T-helper 22 cell (primary cell): ENCODE data around the gene LRRC1.

ENCODE experiments used
- DNase-seq: peaks from one replicate; pipeline ENCODE4 v3.0.0-alpha.2; 2020; ENCODE audit warnings: low read depth

Gene LRRC1

DNA sequence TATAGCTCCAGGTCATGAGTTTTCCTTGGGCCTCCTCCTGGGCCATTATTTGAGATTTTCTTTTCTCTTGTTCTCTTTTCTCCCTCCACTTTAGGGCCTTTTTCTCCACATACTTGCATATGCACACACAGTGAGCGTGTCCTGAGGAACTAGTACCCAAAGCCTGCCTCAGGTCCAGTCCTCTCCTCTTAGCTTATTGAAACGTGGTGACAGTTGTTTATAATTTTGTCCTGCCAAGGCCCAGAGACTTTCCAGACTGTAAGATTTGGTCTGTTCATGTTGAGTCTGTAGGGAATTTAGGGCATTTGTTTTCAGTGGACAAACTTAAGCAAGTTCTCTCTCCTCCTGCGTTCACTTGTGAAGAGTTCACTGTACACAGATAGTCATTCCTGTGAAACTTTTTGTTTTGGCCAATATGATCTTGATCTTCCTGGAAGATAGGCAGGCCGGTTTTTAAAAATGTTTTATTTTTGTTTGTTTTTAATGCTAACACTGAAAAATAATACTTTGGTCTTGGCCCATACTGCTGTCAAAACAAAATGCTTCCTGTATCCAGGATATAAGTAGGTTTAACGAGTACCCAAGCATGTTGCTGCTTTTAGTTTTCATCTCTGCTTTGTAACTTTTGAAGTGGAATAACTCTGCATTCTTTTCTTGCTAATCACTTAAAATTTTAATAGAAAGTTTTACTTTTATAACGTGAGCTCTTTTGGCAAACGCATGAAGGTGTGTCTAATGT is 20.7 kb downstream of the LRRC1 start:
- DNase-seq = no peak

DNA sequence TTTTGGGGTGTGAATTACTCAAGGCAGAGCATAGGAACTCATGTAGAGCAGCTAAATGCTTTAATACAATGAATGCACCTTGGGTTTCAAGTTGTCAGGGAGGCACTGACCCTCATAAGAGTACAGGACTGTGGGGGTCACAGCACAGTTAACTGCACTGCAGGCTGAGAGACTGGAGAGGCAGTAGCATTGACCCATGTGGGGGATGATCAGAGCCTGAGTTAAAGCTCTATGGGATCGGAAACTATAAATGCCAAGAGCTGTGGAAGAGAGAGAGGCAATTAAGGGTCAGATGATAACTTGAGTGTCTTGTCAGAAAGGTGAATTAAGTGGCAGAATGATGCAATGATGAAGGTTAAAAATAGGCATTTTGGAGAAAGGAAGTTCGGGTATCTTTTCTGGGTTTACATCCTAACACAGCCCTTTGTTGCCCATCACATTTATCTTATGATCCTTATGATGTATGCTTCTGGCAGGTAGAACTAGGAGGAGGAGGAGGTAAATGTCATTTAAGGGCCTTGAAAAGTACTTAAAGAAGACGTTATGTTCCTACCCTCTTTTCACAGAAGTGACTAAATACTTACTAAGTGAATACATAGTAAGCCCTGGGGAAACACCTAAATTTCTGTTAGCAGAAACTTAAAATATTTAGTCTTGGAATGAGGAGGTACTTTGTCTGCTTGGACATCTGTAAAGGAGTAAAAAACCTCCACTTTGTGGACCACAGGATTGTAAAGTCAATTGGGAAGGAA is 24.2 kb downstream of the LRRC1 start:
- DNase-seq = no peak

DNA sequence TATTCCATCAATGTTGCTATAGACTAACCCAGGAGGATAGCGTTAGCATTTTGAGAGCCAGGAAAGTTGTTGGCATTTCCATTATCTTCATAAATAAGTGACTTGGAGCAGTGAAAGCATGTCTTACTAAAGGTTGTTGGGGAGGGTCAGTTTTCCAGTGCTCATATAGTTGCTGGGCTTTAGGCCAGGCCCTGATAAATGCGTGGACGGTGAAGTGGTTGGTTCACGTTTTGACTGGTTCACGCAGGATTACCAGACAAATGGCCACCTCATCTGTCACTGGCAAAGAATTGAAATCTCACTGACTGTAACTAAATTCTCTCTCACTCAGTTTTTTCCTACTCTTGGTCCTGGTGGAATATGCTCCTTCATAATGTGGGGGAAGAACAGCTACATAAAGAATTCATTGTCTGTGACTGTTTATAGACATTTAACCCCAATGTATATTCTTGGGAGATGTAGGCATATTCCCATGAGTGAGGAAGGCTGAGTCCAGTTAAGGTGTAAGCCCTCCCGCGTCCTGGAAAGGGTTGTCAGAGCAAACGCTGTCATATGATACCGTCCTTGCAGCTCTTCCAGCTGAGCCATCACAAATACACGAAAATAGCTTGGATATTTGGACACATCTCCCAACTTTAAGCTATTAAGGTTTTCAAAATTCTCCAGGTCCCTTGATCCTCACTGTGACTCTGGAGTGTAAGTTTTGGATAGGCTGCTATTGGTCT is 27.8 kb downstream of the LRRC1 start:
- DNase-seq = no peak

DNA sequence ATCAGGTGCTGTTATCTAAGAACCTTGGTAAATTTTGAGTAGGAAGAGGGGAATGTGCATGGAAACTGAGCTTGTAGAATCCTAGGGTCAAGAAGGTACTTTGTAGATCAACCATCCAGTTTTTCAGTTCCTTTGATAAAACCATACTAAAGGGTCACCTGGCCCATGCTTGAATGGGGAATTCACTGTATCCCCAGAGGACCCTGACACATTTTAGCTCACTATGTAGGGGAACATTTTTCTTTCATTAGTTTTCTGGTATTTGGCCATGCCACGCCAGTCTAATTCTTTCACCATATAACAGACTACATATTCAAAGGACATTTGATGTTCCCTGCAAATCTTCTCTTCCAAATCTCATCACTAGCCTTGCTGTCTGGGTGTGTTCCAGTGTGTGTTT is 29.9 kb downstream of the LRRC1 start:
- no peak for DNase-seq

DNA sequence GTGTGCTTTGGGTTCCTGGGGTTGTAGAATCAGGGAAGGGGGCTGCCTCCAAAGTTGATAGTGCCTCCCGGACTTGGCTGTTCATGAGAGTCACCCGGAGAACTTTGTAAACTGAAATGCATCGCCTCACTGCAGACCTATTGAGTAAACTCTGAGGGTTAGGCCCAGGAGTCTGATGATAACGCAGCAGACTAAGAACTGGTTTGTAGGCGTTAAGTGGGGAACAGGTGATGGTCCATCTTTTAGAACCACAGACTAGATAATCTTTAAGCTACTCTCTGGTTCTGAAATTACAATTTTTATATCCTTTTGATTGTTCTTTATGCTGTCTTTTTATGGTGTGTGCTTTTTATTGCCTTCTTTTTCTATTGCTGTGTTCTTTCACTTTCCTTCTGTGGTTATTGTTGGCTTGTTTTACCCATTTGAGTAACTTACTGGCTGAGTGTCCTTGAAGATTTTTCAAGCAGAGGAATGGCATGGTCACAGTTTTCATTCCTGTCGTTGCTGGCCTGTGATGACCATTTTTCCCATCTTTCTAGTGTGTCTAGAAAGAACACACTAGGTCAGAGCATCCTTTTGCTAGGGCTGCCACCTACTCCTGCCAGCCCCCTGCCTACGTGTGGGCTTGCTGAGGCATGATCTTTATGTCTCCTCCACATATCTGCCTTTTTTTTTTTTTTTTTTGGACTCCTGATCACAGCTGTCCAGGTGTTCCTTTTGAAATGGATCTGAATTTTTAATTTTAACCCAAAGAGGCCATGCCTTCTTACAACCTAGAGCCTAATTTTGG is 30.9 kb downstream of the LRRC1 start:
- DNase-seq = no peak

DNA sequence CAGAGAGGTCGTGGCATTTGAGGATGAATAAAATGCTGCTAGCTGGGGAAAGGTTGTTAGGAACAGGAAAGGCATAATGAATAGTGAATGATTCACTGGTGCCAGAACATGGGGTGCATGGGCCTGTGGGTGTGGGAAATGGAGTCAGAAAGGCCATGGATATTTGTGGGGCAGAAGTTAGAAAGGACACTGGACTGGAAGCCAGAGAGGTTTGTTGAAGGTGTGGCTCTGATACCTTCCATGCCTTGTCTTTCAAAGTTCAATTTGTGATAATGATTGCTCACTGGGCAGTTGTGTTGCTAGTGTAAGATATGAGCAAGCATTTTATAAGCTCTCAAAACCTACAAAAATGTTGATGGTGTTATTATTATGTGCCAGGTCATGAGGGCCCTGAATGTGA is 32.7 kb downstream of the LRRC1 start:
- no peak for DNase-seq

DNA sequence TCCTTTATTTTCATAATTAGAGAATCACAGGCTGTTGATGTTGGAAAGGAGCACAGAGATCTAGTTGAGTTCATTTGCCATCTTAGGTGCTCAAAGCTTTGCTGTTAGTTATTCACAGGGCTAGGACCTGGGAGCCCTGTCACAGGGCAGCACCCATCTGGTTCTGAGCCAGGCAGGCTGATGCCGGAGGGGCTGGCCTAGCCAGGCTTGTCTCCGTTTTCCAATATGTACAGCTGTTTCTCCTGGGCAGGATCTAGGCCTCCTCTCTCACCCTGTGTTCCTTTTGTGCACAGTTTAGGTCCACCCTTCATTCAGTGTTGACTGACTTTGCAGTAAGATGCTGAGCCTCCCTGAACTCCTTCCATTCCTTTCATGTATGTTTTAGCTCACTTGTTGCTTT is 33.4 kb downstream of the LRRC1 start:
- DNase-seq = no peak

DNA sequence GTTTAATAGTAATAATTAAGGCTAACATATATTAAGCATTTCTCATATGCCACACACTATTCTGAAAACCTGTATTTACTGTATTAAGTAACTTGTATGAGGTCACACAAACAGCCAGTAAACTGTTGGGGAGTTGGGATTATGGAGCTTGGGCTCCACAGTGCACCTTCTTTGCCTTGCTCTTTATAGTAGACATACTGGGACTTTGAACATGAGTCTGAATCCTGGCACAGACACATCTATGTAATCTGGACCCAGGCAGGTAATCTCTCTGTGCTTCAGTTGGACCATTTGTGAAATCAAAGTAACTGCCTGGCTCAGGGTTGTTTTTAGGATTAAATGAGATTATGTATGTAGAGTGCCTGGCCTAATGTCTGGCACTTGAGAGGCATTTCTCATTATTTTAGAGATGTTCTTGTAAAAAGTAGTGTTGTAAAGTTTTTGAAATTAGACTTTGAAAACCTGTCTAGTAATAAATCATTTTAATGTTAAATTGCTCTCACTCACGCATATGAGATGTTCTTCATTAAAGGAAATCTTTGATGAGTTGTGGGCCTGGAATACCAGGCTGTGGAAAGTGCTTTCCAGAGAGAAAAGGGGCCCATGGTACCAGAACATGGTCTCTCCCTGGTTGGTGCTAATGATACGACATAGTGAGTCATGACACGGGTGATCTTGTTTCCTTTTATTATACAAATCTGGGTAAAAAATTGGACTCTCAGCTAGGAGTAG is 34.3 kb downstream of the LRRC1 start:
- no peak for DNase-seq

DNA sequence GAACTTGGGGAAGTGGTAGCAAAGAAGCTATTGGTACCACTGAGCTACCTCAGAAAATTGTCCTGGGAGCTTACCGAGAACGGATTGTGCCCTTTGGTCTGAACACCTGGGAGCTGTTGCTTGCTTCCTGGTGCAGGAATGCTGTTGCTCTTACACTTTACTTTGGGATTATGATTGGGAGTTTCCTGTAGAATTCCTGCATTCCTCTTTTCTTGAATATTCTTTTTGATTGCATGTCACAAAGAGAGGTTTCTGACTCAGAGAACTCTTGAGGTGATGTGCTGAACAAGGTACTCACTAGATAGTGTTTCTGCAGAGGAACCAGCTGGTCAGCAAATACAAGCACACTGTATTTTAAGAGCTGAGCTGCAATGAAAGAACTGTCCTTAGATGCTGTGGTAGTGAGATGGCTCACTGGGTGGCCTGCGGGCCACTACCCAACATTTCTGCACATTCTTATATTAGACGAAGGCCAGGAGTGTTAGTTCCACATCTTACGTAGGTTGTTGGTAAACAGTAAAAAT is 35.0 kb downstream of the LRRC1 start:
- no peak for DNase-seq

DNA sequence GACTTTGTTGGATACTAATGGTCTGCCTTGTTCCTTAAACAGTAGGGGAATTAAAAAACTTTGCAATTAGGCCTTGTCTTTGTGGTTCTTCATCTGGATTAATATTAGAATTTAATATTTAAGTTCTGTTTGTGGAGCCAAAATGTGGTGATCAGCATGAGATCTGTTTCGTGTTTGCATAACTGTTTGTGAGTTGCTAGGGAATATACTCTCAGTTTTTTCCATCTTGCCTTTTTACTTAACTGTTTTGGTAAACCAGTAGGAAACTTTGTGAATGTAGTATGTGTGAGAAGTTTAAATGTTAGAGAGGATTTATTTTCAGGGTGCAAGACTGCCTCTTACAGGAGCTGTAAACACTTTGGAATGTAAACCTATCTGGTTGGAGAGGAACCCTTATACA is 35.6 kb downstream of the LRRC1 start:
- no peak for DNase-seq

DNA sequence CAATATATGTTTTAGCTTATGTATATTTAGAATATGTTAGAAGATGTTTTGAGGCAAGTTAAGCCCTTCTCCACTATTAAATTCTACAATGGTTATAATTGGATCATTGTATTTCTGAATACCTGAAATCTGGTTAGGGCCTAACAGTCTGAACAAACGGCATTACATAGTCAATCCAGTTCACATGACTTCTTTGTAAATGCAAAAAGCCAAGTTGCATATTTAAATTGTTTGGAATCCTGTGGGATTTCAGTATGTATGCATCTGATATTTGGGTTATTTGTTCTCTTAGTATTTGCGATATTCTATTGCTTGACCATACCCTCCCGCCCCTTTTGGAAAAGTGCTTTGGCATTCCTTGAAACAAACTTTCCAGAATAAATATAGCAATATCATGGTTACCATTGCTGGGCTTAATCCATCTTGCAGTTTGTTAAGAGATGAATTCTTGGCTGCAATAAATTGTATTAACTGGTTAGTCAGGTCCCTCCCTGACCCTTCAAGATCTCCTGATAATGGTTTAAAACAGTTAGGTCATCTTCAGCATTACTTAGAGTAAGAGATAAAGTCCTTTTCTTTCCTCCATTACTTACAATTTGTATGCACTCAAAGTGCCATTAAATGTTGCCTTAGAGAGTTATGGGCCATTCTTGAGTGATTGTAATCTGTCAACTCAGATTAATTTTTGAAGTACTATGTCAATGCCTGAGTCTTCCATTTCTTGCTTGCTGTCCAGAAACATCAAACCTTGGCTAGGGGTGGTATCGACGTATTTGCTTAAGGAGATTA is 36.5 kb downstream of the LRRC1 start:
- no peak for DNase-seq

DNA sequence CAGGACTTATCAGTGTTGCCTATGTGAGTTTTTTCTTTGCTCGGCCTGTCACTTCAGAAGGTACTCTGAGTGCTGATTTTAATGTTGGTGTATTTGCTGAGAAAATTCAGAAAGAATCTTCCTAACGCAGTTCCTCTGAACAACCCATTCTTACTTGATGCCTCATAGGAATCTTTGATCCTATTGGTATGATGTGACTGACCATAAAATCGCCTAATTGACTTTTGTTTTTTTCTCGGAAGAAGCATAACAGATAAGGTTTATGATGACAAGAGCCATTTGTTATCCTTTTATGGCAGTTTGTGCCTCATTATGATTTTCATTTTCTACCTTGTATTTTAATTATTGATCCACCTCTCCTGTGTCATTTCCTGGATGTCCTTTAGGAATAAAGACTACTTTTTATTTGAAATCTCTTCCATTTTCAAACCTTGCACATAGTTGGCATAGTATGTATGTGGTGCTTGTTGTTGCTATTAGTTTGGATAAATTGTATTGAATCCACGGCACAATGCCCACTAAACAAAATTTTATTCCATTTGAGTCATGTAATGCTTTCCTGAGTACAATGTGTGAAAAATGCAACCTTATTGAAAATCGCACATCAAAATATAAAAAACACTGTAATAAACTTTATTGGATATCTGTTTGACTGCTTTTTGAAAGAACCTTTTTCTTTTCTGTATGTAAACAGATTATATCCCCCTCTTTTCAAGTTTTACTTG is 37.3 kb downstream of the LRRC1 start:
- DNase-seq = no peak

DNA sequence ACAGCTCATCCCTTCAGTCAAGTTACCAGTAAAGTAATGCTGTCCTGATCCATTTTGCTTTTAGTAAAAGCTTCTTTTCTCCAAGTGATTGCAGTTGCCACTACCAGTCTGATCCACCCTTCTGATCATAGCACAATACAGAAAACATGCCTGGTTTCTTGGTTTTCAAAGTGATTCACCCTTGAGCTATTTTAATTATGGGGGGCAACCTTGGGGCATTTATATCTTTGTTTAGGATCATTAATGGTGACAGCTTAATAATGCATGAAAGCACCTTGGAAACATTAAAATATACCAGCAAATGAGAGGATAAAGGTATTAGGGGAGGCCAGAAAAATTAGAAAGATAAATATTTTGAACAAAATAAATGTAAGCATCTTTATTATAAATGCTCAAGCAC is 38.4 kb downstream of the LRRC1 start:
- no peak for DNase-seq

DNA sequence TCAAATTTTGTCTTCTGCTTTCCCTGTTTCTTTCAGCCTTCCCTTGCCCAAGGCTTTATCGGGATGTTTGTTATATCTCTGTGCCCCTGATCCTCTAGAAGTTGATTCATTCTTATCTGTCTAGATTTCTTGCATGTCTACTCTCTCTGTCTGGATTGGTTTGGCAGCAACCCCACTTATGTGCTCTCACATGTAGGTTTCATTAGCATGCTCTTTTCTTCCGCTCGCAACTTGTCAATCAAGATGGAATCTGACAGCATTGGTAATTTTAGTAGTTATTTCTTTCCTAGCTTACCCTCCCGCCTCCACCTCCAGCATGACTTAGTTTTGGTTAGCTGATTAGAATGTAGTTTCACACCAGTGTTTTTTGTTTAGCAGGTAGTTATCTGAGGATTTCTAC is 39.3 kb downstream of the LRRC1 start:
- no peak for DNase-seq

DNA sequence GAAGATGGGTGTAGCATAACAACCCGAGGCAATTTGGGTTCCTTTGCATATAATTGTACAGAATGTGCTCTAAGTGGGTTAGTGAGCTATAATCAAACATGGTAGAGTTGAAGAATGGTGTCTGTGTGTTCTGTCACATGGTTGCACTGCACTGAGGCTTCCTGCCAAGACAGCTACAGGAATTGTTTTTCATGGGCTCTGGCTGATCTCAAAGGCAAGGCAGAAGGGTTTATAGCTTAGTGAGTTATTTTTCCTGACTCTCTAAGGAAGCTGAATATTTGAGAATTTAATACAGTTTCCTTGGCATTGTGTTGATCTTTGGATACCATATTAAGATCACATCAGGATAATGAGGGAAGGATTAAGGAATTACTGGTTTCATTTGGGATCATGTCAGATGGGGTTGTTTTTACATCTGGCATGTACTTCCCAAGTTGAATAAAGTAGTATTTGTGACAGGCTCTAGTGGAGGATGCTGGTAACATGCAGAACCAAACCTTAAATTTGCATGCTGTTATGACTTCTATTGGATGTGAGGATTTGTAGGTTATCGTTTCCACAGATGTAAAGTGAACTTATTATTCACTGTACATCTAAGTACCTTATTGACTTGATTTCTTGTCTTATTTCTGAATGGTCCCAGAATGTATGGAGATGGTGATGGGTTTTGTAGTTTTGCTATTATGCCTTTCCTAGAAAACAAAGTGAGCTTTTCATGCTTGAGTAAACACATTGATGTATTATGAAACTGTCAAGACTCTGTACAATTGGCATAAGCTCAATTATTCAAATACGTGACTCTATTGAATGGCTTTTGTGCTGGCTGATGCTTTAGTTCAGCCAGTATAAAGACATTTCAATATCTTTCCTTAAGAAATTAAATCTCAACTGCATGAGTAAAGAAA is 43.3 kb downstream of the LRRC1 start:
- DNase-seq = no peak

DNA sequence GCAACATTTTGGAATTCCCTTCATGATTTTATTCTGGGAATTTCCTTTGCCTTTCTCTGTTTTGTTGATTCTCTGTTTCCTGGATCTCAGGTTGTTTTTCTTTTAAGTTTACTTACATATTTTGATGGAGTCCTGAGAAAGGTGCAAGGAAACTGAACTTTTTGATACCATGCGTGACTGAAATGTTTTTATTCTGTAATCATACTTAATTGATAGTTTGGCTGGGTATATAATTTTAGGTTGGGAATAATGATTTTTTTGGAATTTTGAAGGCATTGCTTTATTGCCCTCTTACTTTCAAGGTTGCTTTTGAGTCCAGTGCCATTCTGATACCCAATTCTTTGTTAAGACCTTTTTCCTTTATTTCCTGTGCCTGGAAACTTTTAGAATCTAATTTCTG is 45.2 kb downstream of the LRRC1 start:
- DNase-seq = no peak

DNA sequence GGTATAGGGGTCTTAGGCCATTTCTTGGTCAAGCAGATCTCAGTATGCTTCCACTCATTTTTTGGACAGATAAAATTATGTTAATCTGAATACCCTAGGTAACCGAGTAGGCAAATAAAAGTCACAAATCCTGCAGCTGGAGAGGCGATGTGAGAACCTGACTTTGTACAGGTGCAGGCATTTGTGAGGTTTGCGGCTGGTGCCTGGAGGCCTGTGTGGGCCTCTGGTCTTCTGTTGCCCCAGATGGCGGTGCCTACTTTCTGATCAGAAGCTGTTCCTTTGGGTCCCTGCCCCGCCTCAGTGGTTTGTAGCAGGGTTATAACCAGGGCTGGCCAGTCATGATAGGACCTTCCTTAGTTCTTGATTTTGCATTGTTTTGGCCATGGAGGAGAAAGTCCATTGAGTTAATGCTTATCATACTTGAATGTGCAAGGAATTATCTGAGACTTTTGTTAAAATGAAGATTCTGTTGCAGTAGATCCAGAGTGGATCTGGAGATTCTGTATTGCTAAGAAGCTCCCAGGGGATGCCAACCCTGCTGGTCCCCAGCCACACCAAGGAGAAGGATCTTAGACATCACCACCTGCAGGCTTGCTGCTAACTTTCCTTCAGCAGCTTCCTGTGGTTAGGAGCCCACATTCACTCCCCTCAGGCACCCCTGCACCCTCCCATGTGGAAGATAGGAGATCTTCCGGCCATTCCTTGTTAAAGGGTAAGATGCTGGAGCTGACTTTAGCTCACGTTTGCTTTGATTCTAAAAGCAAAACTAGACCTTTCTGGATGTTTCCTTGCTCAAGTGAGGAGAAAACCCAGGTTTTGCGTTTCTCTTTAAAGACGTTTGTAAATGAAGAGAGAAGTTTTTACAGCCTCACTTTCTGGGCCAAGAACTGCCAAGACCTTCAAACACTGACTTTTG is 50.7 kb downstream of the LRRC1 start:
- no peak for DNase-seq

DNA sequence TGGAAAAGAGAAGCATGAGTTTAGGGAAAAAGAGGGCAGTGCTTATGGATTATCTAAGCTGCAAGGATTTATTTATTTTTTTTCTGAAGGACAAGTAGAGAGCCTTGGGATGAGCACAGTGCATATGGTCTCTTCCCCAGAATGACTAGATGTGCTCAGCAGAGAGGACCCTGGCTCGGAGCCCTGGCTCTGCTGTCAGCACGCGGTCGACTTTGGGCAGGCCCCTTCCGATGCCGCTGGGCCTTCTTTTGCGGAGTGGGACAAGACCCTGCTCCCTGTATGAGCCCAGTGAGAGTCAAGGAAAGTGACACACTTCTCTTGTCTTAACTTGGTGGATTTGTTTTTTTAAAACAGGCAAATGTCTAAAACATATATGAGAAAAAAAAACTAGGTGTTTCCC is 51.4 kb downstream of the LRRC1 start:
- DNase-seq = no peak
